CD4-positive, CD25-positive, alpha-beta regulatory T cell (primary cell): ENCODE measurements around the gene DERA. TPM values are rescaled to one million over a fixed set of nuclear protein-coding genes. Genes with fewer than 3 reads are reported as not detected.

ENCODE experiments used
- ATAC-seq, 2 donors: fragments of 150-1000 bp; cut with Tn5 transposase; one replicate each; pipeline ENCODE4 v1.10.0; 2021; ENCODE audit warnings: low read depth in 2 of 2, moderate number of reproducible peaks in 2 of 2, moderate library complexity in 1 of 2
- DNase-seq, 3 donors: peaks; one replicate each; pipeline versions ENCODE4 v3.0.0 to v3.0.0-alpha.2; 2012 to 2022; ENCODE audit warnings: mixed read lengths in 1 of 3
- H3K27ac ChIP-seq: one replicate; pipeline ENCODE4 v1.7.0; 2013; ENCODE audit warnings: mild to moderate bottlenecking, low read length; ENCODE audit not compliant: insufficient read depth, poor library complexity, severe bottlenecking
- H3K27me3 ChIP-seq: one replicate; pipeline ENCODE4 v1.7.0; 2013; ENCODE audit warnings: low read length; ENCODE audit not compliant: control insufficient read depth, insufficient read depth
- H3K36me3 ChIP-seq: one replicate; pipeline ENCODE4 v1.7.0; 2013; ENCODE audit warnings: mild to moderate bottlenecking, low read length, moderate library complexity; ENCODE audit not compliant: control insufficient read depth, insufficient read depth
- H3K4me1 ChIP-seq: 2 replicates; pipeline ENCODE4 v1.7.0; 2013; ENCODE audit warnings: mild to moderate bottlenecking, low read length; ENCODE audit not compliant: insufficient read depth, control insufficient read depth, poor library complexity, severe bottlenecking
- H3K4me3 ChIP-seq: one replicate; pipeline ENCODE4 v1.7.0; 2013; ENCODE audit warnings: low read depth, mild to moderate bottlenecking, low read length, moderate library complexity
- H3K9me3 ChIP-seq, 2 experiments: 1 replicate in 1 of 2; 2 replicates in 1 of 2; pipeline ENCODE4 v1.7.0; 2013; ENCODE audit warnings: low read length in 2 of 2, mild to moderate bottlenecking in 1 of 2, moderate library complexity in 1 of 2; ENCODE audit not compliant: control insufficient read depth in 2 of 2
- H3K27ac Mint-ChIP-seq, 3 donors: one replicate each; pipeline ENCODE4 v1.8.0; 2020 to 2022; ENCODE audit warnings: mild to moderate bottlenecking in 3 of 3, mixed read lengths in 3 of 3, moderate library complexity in 2 of 3
- H3K27me3 Mint-ChIP-seq: one replicate; pipeline ENCODE4 v1.8.0; 2022; ENCODE audit warnings: mild to moderate bottlenecking, mixed read lengths
- H3K36me3 Mint-ChIP-seq: one replicate; pipeline ENCODE4 v1.8.0; 2020; ENCODE audit warnings: mixed read lengths
- H3K4me1 Mint-ChIP-seq, 4 donors: one replicate each; pipeline ENCODE4 v1.8.0; 2020 to 2022; ENCODE audit warnings: mixed read lengths in 4 of 4, mild to moderate bottlenecking in 1 of 4
- H3K4me3 Mint-ChIP-seq, 4 donors: one replicate each; pipeline ENCODE4 v1.8.0; 2020 to 2022; ENCODE audit warnings: mild to moderate bottlenecking in 4 of 4, mixed read lengths in 4 of 4, moderate library complexity in 3 of 4
- H3K9me3 Mint-ChIP-seq, 7 donors: one replicate each; pipeline ENCODE4 v1.8.0; 2020 to 2022; ENCODE audit warnings: mixed read lengths in 7 of 7, mild to moderate bottlenecking in 3 of 7, moderate library complexity in 2 of 7
- polyA plus RNA-seq, 4 donors: library from polyadenylated mRNA; unstranded; fragments of 300-500 nt; fragmentation: Illumina TruSeq; gene quantifications; one replicate each; pipeline ENCODE4 v1.2.3, GENCODE V29; 2021
- total RNA-seq: library from RNA; stranded (reverse); gene quantifications from one replicate; pipeline ENCODE4 v1.2.3, GENCODE V29; 2022

The DERA gene
- total and polyA plus RNA-seq, 5 donors from 2014 or later, result 14.8 to 45.5 (median 38.5) TPM

DNA sequence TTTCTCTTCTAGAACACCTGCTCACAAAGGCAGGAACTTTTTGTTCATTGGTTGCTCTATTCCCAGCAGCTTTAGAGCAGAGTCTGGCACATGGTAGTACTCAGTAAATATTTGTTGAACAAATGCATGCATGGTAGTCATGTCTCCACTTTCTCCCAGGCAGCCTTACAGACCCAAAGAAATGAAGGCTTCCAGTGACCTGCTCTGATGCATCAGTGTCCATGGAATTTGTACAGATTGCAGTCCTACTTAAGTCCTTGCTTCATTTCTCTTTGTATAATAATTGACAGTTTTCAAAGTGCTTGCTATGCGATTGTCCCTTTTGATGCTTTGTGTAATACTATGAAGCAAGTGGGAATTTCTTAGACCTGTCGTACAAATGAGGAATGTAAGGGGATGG is 119.6 kb downstream of the DERA start:
- Mint-ChIP-seq H3K27me3 (no peaks in the 10 kb centered on the region), H3K9me3 (no peaks in the 10 kb centered on the region)

DNA sequence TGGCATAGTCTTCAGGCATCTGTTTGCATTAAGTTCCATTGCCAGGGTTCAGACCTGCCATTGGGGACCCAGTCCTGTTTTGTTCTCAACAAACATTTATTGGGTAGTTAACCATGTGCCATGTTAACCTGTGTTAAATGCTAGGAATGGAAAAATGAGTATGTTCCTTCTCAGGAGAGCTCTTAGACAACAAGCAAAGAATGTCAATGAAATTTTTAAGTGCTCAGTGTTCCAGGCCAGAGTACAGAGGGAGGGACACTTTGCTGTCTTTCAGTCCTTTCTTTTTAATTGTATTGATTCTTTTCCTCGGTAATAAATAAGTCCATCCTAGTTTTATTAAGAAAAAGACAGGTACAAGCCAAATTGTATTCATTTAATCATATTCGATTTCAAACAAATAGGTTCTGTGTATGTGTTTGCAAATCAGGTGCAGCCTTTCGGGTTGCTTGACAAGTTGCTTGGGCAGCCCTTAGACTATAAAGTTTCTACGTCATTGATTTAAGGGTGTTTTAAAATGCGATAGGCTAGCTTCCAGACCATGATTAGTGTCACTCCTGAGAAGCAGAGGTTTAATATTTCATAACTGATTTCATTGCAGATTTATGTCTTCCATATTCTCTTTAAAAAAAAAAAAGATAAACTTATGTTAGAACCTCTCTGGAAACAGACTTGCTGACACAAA is 123.1 kb downstream of the DERA start:
- Mint-ChIP-seq H3K27ac (no peak overlapping the region), H3K9me3 (no peaks in the 10 kb centered on the region), H3K27me3 (no peaks in the 10 kb centered on the region), H3K4me1 (peaks cover 0 to 3% (median 0%) of the 10 kb centered on the region in 4 donors), H3K36me3 (peaks cover 30% of the 10 kb centered on the region), H3K4me3 (no peak overlapping the region)
- H3K36me3 ChIP-seq, result peaks cover 2% of the 10 kb centered on the region
- H3K27ac ChIP-seq, result no peak overlapping the region
- no peaks in the 10 kb centered on the region for H3K9me3 ChIP-seq
- no peaks in the 10 kb centered on the region for H3K27me3 ChIP-seq
- no peaks in the 10 kb centered on the region for H3K4me1 ChIP-seq
- no peak for DNase-seq
- no peak overlapping the region for H3K4me3 ChIP-seq
- ATAC-seq, result no peak

More for the DNA sequence above, 119.6 kb downstream of the DERA start:
- no peak for ATAC-seq
- Mint-ChIP-seq H3K4me3 (no peak overlapping the region), H3K36me3 (peaks cover 18% of the 10 kb centered on the region), H3K27ac (no peak overlapping the region), H3K4me1 (peaks cover 0 to 3% (median 0%) of the 10 kb centered on the region in 4 donors)
- no peaks in the 10 kb centered on the region for H3K4me1 ChIP-seq
- DNase-seq, result no peak
- H3K27ac ChIP-seq, result no peak overlapping the region
- no peak overlapping the region for H3K4me3 ChIP-seq
- H3K36me3 ChIP-seq, result peaks cover 2% of the 10 kb centered on the region
- no peaks in the 10 kb centered on the region for H3K27me3 ChIP-seq
- no peaks in the 10 kb centered on the region for H3K9me3 ChIP-seq

DNA sequence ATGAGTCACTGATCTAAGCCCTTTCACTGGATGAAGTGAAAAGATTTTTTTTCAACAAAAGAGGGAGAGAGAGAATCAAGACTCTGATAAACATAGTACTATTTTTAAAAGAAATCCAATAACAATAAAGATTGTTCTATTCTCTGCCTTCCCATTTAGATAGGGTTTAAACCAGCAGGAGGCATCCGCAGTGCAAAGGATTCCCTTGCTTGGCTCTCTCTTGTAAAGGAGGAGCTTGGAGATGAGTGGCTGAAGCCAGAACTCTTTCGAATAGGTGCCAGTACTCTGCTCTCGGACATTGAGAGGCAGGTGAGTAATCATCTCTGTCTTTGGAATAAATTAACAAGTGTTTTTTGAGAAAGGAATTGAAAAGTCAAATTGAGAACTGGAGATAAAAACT is 124.9 kb downstream of the DERA start:
- no peaks in the 10 kb centered on the region for H3K9me3 Mint-ChIP-seq
- H3K27ac Mint-ChIP-seq, result no peak overlapping the region

DNA sequence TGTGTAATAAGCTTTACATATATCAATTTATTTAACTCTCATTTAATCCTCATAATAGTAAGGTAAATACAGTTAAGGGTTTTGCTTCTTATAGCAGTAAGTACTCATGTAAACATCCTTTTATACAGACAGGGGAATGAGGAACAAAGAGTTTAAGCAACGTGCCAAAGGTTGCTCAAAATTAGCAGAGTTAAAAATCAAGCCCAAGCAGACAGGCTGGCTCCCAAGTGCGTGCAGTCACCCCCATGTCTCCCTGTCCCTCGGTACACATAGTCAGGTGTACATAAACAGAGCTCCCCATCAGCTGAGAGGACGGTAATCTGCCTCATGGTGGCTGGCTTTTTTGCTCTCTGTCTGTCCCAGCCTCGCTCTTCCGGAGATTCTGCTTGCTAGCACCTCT is 126.4 kb downstream of the DERA start:
- no peaks in the 10 kb centered on the region for H3K4me1 Mint-ChIP-seq
- ATAC-seq (no peak), DNase-seq (no peak)
- peaks cover 26% of the 10 kb centered on the region for H3K36me3 Mint-ChIP-seq
- H3K27me3 Mint-ChIP-seq, result no peaks in the 10 kb centered on the region
- no peak overlapping the region for H3K27ac Mint-ChIP-seq
- no peaks in the 10 kb centered on the region for H3K4me1 ChIP-seq
- no peak overlapping the region for H3K4me3 ChIP-seq
- H3K27me3 ChIP-seq, result no peaks in the 10 kb centered on the region
- H3K9me3 Mint-ChIP-seq, result peaks cover 0 to 7% (median 2%) of the 10 kb centered on the region in 7 donors
- H3K9me3 ChIP-seq, result no peaks in the 10 kb centered on the region
- no peak overlapping the region for H3K4me3 Mint-ChIP-seq
- H3K27ac ChIP-seq, result no peak overlapping the region
- H3K36me3 ChIP-seq, result peaks cover 2% of the 10 kb centered on the region

More for the DNA sequence above, 124.9 kb downstream of the DERA start:
- Histone ChIP-seq H3K36me3 (peaks cover 2% of the 10 kb centered on the region), H3K27me3 (no peaks in the 10 kb centered on the region), H3K9me3 (no peaks in the 10 kb centered on the region), H3K27ac (no peak overlapping the region), H3K4me1 (no peaks in the 10 kb centered on the region), H3K4me3 (no peak overlapping the region)
- Mint-ChIP-seq H3K4me1 (no peaks in the 10 kb centered on the region), H3K27me3 (no peaks in the 10 kb centered on the region), H3K4me3 (no peak overlapping the region), H3K36me3 (peaks cover 32% of the 10 kb centered on the region)
- DNase-seq (no peak), ATAC-seq (no peak)

DNA sequence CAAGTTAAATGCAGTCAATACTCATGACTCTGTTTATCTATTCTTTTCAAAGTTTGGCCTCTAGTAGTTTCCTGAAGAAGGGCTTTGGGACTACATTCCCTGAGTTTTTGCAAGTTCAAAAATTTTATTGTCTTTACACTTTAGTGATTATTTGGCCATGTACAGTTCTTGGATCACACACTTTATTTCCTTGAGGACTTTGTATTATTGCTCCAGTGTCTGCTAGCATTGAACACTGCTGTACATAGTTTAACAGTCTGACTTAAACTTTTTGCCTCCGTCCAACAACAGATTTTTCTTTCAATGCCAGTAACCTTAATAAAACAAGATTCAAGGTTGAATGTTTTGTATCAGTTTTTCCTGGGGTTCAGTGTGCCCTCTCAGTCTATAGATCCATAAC is 132.3 kb downstream of the DERA start:
- Histone ChIP-seq H3K27ac (no peak overlapping the region), H3K27me3 (no peaks in the 10 kb centered on the region), H3K4me1 (no peaks in the 10 kb centered on the region), H3K9me3 (peaks cover 0 to 1% of the 10 kb centered on the region in 2 experiments), H3K4me3 (no peak overlapping the region), H3K36me3 (no peaks in the 10 kb centered on the region)
- Mint-ChIP-seq H3K9me3 (peaks cover 0 to 27% (median 11%) of the 10 kb centered on the region in 7 donors), H3K27me3 (no peaks in the 10 kb centered on the region), H3K4me1 (no peaks in the 10 kb centered on the region), H3K4me3 (no peak overlapping the region), H3K27ac (no peak overlapping the region), H3K36me3 (peaks cover 9% of the 10 kb centered on the region)
- ATAC-seq, result no peak
- DNase-seq, result no peak

DNA sequence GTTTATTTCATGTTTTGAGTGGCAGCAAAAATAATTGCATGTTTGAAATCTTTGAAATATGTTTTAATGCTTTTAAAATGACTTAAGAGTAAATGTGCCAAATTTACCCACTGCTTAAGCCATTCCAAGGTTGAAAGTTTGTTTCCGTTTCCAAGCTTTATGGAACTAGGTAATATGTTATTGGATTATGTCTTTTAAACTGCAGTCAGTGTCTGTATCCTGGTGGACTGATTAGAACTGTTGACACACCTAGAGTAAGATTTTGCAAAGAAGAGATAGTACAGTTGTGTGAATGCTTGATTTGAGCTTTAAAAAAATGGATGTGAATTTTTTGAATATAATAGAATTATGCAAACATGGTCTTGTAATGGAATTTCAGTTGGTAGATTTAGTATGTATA is 135.1 kb downstream of the DERA start:
- H3K4me1 Mint-ChIP-seq, result no peaks in the 10 kb centered on the region
- Histone ChIP-seq H3K9me3 (peaks cover 1 to 5% of the 10 kb centered on the region in 2 experiments), H3K36me3 (no peaks in the 10 kb centered on the region), H3K27me3 (no peaks in the 10 kb centered on the region), H3K4me3 (no peak overlapping the region), H3K4me1 (no peaks in the 10 kb centered on the region), H3K27ac (no peak overlapping the region)
- no peak overlapping the region for H3K4me3 Mint-ChIP-seq
- no peak overlapping the region for H3K27ac Mint-ChIP-seq
- H3K36me3 Mint-ChIP-seq, result no peaks in the 10 kb centered on the region
- peaks cover 0 to 43% (median 11%) of the 10 kb centered on the region in 7 donors for H3K9me3 Mint-ChIP-seq
- ATAC-seq, result no peak
- DNase-seq, result no peak
- no peaks in the 10 kb centered on the region for H3K27me3 Mint-ChIP-seq

DNA sequence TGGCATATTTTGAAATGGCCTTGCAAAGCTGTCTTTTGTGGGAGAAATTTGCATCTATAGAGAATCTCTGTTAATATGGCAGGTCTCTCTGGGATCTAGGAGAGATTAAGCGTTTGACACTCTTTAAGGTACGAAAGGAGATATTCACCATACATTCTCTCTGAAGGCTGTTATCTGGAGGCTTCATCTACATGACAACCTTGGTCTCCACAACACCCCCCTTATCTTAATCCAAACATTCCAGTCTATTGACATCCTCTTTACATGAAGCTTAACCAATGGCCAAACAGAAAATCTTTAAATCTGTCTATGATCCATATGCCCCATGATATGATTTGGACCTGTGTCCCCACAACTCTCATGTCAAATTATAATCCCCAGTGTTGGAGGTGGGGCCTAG is 137.4 kb downstream of the DERA start:
- Mint-ChIP-seq H3K4me1 (no peaks in the 10 kb centered on the region), H3K36me3 (no peaks in the 10 kb centered on the region), H3K4me3 (no peak overlapping the region), H3K9me3 (peaks cover 2 to 52% (median 10%) of the 10 kb centered on the region in 7 donors), H3K27me3 (no peaks in the 10 kb centered on the region), H3K27ac (no peak overlapping the region)
- ATAC-seq (no peak), DNase-seq (no peak)
- Histone ChIP-seq H3K4me3 (no peak overlapping the region), H3K9me3 (peaks cover 4 to 5% of the 10 kb centered on the region in 2 experiments), H3K36me3 (no peaks in the 10 kb centered on the region), H3K27ac (no peak overlapping the region), H3K4me1 (no peaks in the 10 kb centered on the region), H3K27me3 (no peaks in the 10 kb centered on the region)

DNA sequence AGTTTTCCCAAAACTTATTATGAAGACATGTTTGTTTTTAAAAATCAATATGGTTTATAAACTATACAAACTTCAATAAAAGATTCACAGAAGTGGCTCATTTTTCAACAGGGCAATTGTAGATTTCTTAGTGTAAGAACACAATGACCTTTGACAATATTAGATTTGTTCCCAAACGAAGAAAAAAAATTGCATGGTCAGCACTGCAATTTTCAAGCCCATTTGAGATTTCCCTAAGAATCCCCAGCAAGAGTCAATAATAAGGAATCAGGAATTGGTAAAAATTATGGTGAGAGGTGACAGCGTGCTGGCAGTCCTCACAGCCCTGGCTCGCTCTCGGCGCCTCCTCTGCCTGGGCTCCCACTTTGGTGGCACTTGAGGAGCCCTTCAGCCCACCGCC is 145.8 kb downstream of the DERA start:
- Histone ChIP-seq H3K27me3 (no peaks in the 10 kb centered on the region), H3K9me3 (no peaks in the 10 kb centered on the region), H3K4me3 (no peak overlapping the region), H3K36me3 (no peaks in the 10 kb centered on the region), H3K4me1 (no peaks in the 10 kb centered on the region), H3K27ac (no peak overlapping the region)
- Mint-ChIP-seq H3K36me3 (no peaks in the 10 kb centered on the region), H3K9me3 (peaks cover 5 to 25% (median 12%) of the 10 kb centered on the region in 7 donors), H3K27ac (no peak overlapping the region), H3K4me1 (no peaks in the 10 kb centered on the region), H3K4me3 (no peak overlapping the region), H3K27me3 (no peaks in the 10 kb centered on the region)
- no peak for ATAC-seq
- DNase-seq, result no peak
